ENCODE measurements around the gene ADAM19.

Gene ADAM19

GRCh38 chr5:157563373-157563928 lies 12.1 kb downstream of the ADAM19 start:
- DNase-seq (ENCODE audit: low spot score): peak; percentile 30

GRCh38 chr5:157562111-157562581 lies 13.4 kb downstream of the ADAM19 start:
- DNase-seq (ENCODE audit: low spot score): no peak

- no peak for DNase-seq (ENCODE audit: low spot score)
Measured at GRCh38 chr5:157561110-157561509, 14.5 kb downstream of the ADAM19 start.

GRCh38 chr5:157559301-157559700 lies 16.3 kb downstream of the ADAM19 start:
- no peak for DNase-seq (ENCODE audit: low spot score)

- no peak for DNase-seq (ENCODE audit: low spot score)
Measured at GRCh38 chr5:157558681-157559080, 16.9 kb downstream of the ADAM19 start.

- no peak for DNase-seq (ENCODE audit: low spot score)
Measured at GRCh38 chr5:157558041-157558595, 17.5 kb downstream of the ADAM19 start.

GRCh38 chr5:157556615-157557418 lies 18.8 kb downstream of the ADAM19 start:
- no peak for DNase-seq (ENCODE audit: low spot score)

GRCh38 chr5:157555037-157555640 lies 20.4 kb downstream of the ADAM19 start:
- DNase-seq (ENCODE audit: low spot score): no peak

GRCh38 chr5:157554179-157555036 lies 21.2 kb downstream of the ADAM19 start:
- no peak for DNase-seq (ENCODE audit: low spot score)

GRCh38 chr5:157552650-157553049 lies 22.9 kb downstream of the ADAM19 start:
- no peak for DNase-seq (ENCODE audit: low spot score)

GRCh38 chr5:157550663-157551062 lies 24.9 kb downstream of the ADAM19 start:
- DNase-seq (ENCODE audit: low spot score): no peak

- DNase-seq (ENCODE audit: low spot score): no peak
Measured at GRCh38 chr5:157549954-157550549, 25.5 kb downstream of the ADAM19 start.

- DNase-seq (ENCODE audit: low spot score): no peak
Measured at GRCh38 chr5:157549283-157549629, 26.3 kb downstream of the ADAM19 start.

GRCh38 chr5:157548513-157549282 lies 26.9 kb downstream of the ADAM19 start:
- no peak for DNase-seq (ENCODE audit: low spot score)

GRCh38 chr5:157547941-157548512 lies 27.5 kb downstream of the ADAM19 start:
- no peak for DNase-seq (ENCODE audit: low spot score)

GRCh38 chr5:157546456-157547100 lies 29.0 kb downstream of the ADAM19 start:
- DNase-seq (ENCODE audit: low spot score): no peak

GRCh38 chr5:157545610-157546310 lies 29.8 kb downstream of the ADAM19 start:
- DNase-seq (ENCODE audit: low spot score): no peak

GRCh38 chr5:157544623-157544989 lies 31.0 kb downstream of the ADAM19 start:
- DNase-seq (ENCODE audit: low spot score): no peak

All from globus pallidus (tissue), 1 donor.